NCI-H1417 (cell line): ENCODE measurements around the gene LSM14B.
A peak's percentile ranks its signal among the peaks of the same experiment; 100 is the strongest.
"Not testable (repeated sequence)": the region's sequence is repeated elsewhere in the genome, so short reads cannot be mapped to it uniquely, and the experiment has no call there.

ENCODE experiments used
- DNase-seq, 3 experiments: peaks; one replicate each; lab custom pipeline; 2025; lab: John Stamatoyannopoulos, UW

The LSM14B gene

DNA sequence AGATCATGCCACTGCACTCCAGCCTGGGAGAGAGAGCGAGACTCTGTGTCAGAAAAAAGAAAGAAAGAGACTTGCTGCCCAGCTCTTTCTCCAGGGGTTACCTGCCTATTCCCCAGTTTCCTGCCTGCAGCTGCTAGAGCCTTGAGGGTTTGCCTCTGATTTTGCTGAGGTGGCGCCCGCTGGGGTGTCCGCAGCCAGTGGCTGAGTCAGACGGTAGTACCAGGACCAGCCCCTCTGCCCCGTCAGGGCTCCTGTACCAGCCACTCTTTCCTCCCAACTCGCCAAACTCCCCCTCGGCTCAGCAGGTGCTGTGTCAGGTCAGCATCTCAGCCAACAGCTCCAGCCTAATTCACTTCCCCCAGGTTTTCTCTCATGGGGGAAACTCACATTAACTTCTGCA lies 7.4 kb upstream of the LSM14B start:
- DNase-seq: no peak

DNA sequence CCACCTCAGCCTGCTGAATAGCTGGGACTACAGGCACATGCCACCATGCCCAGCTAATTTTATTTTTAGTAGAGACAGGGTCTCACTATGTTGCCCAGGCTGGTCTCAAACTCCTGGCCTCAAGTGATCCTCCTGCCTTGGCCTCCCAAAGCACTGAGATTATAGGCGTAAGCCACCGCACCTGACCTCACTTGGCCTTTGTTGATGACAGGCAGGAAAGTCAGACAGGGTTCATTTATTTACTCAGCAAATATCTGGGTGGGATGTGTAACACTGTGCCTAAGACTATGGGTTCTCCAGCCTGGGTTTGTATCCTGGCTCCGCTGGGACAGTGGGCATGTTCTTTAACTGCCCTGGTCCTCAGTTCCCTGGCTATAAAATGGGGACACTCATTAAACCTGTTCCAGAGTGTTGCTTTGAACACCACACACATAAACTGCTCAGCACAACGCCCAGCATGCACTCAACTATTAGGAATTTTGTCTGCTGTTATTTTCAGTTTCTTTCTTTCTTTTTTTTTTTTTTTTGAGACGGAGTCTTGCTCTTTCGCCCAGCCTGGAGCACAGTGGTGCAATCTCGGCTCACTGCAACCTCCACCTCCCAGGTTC lies 6.4 kb upstream of the LSM14B start:
- not testable (repeated sequence) for DNase-seq

DNA sequence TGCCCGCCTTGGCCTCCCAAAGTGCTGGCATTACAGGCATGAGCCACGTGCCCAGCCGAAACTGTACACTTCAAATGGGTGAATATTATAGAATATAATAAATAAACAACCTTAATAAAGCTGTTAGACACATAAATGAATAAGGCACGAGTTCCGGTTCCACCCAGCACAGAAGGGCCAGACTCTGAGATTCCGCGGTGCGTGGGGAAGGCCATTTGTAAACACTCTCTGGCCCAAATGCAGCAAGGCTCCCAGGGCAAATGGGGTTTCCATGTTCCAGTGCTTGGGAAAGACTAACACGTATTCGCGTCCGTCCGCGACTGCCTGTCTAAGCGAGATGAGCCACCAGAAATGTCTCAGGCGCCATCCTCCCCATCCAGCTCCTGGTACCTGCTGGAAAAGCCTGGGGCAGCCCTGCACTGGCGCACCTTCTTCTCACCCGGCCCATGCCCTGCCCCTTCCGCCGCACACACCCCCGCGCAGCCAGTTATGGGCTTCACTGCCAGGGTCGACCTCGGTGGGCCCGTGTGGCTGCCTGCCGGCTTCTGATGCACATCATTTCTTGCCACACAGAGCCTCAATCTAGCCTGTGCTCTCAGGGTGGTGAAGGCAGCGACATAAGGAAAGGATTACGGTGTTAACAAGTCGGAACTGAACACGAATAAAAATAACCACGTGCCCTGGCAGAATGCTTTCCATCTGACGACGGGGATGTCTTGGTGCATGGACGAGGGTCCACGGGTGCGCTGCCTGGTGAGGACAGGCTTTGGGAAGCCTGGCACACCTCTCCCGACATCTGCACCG lies 5.5 kb upstream of the LSM14B start:
- DNase-seq: peak in 1 of 3 experiments; percentile 50

DNA sequence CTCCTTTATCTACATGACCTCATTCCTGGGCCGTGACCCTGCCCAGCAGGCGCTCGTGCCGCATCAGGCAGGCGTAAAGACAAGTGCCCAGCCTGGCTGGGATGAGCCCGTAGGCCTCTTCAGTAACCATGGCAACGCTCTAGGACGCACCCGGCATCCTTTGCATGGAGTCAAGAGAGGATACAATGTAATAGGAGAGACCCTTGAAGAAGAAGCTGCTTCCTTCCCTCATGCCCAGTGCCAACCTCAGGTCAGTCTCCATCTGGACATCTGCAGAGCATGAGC lies 5.0 kb upstream of the LSM14B start:
- DNase-seq: peak; percentile 51 to 79 (median 70)

DNA sequence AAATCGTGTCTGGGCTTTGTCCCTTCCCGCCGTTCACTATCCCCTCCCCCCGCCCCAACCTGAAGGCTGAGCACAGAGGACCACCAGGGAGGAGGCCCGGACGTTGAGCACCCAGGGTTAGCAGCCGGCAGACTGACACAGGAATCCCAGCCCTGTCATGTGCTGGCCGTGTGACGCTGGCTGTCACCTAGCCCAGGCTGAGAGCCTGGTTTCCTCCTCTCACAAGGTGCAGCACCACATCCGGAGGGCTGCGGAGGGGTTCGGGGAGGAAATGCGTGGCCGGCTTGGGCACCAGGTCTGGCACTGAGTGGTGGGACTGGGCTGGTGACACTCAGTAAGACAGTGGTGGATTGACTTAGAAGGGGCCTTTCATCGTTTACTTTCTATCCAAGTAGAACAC lies 4.6 kb upstream of the LSM14B start:
- DNase-seq: peak in 1 of 3 experiments; percentile 51

DNA sequence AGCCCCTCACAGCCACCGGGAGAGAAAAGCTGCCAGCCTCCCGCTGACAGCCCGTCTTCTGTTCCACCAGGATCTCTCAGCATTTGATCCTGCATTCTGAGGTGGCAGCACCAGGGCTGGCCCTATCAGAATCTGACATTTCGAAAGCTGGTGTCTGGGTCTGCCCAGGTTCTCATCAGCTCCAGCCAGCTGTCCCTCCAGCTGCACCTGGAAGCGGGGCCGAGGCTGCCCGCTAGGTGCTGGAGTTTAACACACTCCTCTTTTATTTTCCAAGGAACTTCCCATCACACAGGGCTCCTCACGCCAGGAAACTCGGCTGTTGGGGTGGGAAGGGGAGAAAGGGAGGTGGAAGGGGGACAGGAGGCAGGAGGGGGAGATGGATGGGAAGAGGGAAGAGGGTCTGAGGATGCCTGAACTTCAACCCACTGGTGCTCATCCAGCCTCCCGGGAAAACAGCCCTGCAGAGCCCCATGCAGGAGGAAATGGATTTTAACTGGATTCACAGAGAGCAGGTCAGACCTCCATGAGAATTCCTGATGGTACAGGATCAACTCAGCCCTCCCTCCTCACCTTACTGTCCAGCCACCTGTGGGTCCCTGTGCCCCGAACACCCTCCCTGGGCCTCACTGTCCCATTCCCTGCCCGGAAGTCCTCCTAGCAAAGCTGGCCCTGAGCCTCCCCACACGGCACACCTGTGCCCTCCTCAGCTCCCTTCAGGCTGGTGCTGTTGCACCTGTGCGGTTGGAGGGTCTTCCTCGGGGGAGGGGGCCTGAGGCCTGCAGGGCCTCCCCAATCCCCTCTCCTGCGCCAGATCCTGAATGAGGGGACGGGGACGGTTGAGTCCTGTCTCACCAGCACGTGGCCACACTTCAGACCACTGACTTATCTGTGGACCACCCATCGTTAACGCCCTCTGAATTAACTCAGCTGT lies 3.9 kb upstream of the LSM14B start:
- DNase-seq: peak in 1 of 3 experiments; percentile 11

DNA sequence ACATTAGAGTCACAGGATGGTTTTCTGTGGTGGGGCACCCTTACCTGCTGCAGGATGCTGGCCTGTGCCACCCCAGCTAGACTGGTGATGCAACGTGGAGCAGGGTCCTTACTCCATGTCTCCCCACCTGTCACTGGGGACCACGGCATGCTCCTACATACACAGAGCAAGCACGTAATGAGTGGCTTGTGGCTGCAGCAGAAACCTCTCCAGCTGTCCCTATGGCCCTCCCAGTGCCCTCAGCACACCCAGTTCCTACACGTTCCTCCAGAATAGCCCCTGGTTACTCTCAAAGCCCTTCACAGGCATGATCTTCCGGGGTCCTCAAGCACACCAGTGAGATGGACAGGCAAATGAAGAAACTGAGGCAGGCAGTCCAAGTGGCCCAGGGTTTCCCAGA lies 3.2 kb upstream of the LSM14B start:
- no peak for DNase-seq

DNA sequence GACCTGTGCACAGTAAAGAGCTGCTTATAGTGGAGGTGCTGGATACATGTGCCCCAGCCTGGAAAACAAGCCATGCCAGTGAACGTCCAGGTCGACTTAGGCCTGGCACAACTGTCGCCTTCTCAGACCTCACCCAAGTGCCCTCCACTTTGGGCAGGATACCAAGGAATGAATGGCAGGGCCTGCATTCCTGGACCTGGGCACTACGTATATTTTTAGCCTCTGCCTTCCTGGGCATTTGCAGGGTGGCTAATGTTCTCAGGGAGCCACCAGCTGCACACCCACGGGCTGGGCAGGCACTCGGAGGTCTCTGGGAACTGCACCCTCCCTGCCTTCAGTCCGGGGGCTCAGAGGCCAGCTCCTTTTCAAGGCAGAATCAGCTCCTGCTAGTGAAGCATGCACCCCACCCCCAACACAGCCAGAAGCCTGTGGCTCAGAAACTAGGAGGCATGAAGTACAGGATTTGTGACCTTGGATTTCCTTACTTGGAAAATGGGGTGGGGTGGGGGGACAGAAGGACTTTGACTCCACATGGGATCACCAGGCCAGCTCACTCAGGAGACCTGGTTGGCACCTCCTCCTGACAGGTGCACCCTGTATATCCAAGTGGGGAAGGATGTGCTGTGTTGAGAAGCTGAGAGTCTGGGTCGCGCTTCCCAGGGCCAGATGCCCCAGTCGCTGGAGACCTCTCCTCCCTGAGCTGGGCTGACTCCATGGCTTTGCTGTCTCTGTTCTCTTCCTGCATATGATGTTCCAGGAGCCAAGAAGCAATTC lies 2.5 kb upstream of the LSM14B start:
- DNase-seq: no peak

DNA sequence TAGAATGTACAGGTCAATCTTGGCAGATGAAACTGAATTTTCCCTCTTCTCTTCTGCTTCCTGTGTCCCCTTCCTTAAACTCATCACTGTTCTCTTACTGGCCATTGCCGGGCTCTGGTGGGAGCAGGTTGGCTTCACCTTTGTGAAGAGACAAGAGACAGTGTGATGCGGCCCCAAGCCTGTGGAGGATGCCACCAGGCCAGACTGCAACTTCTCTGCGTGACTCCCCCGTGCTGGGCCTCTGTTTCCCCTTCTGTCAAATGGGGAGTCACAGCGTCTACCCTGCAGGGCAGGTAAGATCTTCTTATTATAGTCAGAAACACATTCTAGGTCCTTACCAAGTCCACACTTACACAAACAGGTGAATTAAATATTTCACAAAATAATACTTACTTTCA lies 1.9 kb upstream of the LSM14B start:
- DNase-seq: no peak

DNA sequence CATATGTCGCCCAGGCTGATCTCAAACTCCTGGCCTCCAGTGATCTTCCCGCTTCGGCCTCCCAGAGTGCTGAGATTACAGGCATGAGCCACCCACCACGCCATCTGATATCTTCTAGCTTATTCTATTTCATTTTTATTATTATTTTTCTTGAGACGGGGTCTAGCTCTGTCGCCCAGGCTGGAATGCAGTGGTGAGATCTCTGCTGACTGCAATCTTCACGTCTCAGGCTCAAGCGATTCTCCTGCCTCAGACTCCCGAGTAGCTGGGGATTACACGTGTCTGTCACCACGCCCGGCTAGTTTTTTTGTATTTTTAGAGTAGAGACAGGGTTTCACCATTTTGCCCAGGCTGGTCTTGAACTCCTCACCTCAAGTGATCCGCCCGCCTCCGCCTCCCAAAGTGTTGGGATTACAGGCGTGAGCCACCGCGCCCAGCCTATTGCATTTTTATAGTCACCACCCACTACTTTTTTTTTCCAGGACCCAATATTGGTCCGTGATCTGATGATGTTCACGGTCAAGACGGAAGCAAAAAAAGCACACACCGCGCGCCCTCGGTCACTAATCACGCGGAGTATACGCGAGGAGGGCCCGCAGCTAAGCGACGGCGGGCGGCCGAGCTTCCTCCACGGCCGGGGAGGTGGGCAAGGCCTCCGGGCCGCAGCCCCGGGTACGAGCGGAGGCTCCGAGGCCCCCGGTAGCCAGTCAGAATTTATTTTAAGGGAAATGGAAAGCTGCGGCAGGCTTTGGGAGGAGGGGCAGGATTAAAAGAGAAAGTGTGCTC lies 1.1 kb upstream of the LSM14B start:
- no peak for DNase-seq

DNA sequence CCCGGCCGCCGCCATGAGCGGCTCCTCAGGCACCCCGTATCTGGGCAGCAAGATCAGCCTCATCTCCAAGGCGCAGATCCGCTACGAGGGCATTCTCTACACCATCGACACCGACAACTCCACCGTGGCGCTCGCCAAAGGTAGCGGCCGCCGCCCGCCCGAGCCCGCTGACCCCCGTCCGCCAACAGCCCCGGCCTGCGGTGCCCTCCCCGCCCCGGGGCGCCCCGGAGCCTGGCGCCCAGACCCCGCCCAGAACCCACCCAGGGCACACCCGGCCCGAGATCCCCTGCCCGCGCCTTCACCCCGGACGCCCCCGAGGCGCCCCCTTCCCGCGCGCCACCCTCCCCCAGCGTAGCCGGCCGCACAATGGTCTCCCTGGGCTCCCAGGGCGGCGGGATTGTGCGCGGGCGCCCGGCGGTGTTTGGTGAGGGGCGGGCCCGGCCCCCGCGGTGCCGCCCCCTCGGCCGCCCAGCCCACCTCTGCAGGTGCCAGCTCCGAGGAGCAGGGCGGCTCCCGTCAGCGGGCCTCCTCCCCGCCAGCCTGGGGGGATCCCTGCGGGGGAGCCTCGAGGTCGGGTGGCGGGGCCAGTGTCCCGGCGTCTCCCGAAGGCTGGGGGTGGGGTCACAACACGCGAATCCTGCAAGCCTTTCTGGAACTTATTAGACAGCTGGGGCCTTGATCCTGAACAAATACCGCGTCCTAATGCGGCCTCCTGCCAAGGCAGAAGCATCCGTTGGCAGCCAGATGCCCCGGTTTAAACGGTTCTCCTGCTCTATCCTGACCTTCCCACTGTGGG lies 577 bp downstream of the LSM14B start:
- peak; percentile 66 to 89 (median 87) for DNase-seq

DNA sequence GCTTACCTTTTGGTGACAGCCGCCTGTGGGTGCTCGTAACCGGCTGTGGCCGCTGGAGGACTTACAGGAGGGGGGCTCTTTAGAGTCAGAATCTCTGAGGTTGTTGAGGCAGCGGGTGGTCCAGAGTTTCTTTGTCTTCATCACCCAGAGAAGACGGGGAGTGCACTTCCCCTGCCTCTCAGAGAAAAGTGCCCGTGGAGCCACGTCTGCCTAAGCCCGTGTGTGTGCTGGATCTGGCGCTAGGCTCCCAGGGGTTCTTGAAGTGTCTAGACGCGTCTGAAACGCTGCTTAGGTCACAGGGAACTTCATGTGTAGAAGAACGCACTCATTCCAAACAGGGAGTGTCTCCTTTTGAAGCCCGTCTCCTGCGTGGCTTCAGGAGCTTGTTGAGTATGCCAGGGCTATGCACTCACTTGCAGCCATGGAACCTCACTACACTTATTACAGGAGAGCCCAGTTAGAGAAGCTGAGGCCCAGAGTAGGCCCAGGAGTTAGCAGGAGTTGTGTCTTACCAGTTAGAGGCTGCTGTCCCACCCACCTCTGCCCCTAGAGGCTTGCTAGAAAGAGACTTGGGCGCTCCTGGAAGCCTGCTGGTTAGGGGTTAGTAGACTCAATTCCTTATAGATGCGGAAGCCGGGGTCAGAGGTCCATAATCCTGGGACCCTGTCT lies 1.3 kb downstream of the LSM14B start:
- peak in 1 of 3 experiments; percentile 50 for DNase-seq

DNA sequence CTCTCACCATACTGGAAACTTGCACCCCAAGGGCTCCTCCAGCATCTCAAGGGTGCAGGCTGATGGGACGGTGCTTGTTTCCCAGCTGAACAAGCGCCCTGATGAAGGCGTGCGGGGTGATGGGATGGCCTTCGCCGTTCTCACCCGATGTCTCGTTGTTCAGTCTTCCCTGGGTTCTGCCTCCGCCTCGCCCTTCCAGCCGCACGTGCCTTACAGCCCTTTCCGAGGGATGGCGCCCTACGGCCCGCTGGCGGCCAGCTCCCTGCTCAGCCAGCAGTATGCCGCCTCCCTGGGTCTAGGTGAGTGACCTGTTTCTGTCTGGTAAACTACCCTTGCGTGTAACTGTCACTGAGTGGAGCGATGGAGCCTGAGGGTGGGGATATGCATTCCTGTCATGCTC lies 3.9 kb downstream of the LSM14B start:
- no peak for DNase-seq

DNA sequence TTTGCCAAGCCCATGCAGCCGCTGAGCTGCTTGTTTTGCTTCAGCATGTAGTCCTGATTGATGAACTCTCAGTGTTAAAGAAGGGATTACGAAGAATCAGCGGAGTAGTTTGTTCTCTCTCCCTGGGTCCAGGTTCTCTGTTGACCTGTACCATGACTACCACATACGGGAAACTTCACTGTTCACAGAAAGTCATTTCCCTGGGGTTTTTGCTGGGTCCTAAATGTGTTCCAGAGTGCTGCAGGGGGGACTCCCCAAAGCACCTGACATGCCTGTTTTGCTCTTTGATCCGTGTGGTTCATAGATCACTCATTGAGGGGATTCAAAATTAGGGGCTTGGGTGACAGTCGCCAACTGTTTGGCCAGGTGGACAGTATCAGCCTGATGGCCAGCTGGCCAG lies 5.5 kb downstream of the LSM14B start:
- DNase-seq: no peak

DNA sequence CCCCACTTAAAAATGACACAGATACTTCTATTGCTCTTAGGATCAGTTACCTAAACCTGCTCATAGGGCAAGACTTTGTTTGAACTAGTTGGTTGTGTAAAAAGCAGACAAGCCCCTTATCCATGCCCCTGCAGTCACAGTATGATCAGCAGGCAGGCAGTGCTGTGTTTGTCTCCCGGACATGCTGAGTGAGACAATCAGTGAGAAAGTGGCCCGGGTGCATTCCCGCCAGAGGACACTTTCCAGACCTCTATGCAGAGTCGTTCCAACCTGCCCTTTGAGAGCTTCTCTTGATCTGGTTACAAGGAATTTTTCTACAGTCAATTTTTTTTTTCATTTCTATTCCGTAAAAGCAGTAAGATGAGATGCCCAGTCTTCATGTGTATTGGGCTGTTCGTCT lies 6.2 kb downstream of the LSM14B start:
- no peak for DNase-seq

DNA sequence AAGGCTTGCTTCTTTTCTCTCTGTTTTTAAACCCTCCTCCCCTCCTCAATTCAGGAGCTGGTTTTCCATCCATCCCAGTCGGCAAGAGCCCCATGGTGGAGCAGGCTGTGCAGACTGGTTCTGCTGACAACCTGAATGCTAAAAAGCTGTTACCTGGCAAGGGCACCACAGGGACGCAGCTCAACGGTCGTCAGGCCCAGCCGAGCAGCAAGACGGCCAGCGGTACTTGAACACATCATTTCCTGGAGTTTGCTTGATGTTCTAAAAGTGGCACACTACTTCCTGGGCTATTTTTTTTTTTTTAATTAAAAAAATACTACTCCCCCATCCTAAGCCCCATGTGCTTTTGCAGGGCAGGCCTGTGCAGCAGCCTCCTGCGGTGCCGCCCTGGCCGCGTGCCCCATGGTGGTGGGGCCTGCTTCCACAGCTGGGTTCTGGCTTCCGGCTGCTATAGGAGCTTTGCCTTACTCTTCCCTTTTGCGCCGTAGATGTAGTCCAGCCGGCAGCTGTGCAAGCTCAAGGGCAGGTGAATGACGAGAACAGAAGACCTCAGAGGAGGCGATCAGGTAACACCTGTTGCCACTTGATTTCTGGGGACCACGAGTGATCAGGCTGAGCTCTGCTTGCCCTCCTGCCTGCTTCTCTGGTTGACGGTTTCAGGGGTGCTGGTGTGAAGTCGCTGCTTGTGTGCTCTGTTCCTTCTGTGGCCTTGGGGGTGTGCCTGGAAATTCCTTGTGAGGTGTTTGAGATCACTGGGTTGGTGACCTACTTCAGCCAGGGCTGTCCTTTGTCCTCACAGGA lies 7.7 kb downstream of the LSM14B start:
- DNase-seq: peak in 1 of 3 experiments; percentile 12

DNA sequence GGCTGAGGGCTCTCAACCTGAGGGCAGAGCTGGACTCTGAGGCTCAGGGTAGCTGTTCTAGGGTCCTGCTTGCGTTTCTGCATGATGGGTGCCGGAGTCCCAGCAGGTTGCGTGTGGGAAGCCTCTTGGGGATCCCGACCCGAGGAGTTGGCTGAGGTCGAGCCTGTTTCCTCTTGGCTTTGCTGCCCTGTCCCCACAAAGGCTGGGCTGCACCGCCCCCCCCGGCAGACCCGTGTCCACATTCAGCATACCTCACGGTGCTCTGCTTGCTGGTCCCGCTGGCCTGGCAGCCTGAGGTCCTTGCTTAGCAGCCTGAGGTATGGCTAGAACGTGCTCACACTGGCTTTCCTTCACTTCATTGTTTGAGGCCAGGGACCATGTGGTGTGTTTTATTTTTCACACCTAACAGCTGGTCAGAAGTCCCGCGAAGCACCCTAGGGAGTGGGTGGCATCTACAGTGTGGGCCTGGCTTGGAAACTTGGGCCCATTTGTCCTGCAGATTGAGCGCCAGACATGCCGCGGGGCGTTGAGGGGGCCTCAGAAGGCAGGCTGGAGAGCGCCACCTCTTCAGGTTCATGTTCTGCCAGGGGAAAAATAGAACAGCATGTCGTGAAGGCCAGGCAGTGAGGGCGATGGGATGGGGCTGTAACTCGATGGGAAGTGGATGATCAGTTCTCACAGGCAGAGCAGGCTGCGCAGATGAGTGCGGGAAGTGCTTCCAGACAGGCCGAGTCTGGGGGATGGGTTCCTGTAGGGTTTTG lies 9.5 kb downstream of the LSM14B start:
- DNase-seq: no peak

DNA sequence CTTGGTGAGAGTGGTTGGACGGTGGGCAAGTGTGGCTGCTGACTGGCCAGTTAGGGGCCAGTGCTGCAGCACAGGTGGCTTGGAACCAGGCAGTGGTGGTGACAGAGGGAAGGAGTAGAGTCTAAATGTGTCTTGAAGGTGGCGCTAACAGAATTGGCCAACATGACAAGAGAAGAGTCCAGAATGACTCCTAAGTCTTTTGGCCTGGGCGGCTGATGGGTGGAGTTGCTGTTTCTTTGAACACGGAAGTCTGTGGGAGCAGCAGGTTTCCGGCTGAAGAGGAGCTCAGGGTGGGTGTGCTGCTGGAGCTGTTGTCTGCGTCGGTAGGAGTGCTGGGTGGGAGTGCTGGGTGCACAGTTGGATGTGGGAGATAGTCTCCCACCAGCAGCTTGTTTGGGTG lies 10.1 kb downstream of the LSM14B start:
- no peak for DNase-seq
